T-helper 22 cell (primary cell): ENCODE measurements around the gene SMAD6.
"Not testable (repeated sequence)": the region's sequence is repeated elsewhere in the genome, so short reads cannot be mapped to it uniquely, and the experiment has no call there.

Source experiments
- DNase-seq: peaks from one replicate; pipeline ENCODE4 v3.0.0-alpha.2; 2020; ENCODE audit warnings: low read depth

The SMAD6 gene

GRCh38 chr15:66826507-66826906 lies 124.5 kb downstream of the SMAD6 start:
- no peak for DNase-seq

DNA sequence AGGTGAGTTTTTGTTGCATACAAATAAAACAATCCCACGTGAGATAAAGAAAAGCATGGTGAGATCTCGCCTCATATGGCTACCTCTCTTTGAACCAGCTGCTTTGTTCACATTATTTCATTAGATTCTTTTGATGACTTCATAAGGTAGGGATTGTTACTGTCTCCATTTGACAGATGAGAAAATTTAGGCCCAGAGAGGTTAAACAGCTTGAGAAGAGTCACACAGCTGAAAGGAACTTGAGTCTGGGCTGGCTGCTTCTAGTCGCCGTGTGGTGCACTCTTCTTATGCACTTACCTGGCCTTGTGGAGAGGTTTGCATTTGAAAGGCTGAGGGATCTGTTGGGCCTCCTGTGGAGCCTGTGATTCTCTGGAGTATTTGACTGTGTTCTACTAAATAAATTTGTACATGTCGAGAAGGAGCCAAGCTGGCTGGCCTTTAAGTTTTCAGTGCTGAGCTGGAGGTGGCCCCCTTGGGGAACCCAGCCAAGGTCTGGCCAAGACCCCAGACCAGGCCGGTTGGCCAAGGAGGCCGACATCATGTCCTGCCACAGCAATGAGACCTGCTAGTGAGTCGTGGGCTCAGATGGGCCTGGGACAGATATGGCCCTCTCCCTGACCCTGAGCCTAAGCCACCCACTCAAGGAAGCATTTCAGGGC lies 125.1 kb downstream of the SMAD6 start:
- no peak for DNase-seq

DNA sequence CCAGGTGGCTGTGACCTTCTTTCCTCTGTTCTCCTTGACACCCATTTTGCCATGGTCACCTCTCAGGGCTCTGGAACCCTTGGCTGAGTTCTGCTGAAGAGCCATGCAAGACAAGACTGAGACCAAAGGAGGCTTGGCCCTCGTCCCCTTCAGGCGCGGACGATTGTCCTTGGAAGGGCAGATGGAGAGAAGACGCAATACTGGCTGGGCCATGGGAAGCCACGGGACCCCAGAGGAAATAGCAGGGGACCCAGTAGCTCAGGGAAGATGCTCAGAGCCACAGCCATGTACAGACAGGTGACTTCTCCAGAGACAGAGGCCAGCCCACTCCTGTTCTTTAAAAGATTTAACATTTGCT lies 125.6 kb downstream of the SMAD6 start:
- DNase-seq: no peak

DNA sequence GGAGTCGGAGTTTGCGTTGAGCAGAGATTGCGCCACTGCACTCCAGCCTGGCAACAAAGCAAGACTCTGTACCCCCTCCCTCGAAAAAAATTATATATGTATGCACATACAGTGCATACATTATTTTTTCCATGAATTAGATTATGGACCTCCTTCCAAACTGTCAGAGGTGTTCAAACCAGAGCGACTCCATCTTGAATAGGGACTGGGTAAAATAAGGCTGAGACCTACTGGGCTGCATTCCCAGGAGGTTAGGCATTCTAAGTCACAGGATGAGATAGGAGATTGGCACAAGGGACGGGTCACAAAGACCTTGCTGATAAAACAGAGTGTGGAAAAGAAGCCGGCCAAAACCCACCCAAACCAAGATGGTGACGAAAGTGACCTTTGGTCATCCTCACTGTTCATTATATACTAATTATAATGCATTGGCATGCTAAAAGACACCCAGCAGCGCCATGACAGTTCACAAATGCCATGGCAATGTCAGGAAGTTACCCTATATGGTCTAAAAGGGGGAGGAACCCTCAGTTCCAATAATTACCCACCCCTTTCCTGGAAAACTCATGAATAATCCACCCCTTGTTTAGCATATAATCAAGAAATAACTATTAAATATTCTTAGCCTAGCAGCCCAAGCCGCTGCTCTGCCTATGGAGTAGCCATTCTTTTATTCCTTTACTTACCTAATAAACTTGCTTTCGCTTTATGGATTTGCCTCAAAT lies 126.9 kb downstream of the SMAD6 start:
- DNase-seq: not testable (repeated sequence)

- no peak for DNase-seq
These were observed 127.6 kb downstream of the SMAD6 start for GRCh38 chr15:66829551-66830121.

- no peak for DNase-seq
These were observed 128.3 kb downstream of the SMAD6 start for GRCh38 chr15:66830358-66830757.

DNA sequence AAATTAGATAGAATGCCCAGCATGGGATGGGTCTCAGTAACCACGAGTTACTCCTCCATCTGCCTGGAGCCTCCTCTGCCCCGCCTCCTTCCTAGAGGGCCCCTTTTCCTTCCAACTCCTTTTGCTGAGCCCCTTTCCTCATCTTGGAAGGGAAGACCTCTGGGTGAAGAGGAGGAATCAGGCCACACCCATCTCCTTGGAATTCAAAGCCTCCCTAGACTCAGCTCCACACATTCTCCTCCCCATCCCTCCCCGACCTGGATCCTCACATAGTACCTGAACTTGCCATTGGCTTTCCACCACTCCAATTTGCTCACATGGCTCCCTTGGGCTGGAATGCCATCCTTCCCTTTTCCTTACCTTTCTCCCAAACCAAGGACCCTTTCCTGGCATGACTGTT lies 128.8 kb downstream of the SMAD6 start:
- no peak for DNase-seq

DNA sequence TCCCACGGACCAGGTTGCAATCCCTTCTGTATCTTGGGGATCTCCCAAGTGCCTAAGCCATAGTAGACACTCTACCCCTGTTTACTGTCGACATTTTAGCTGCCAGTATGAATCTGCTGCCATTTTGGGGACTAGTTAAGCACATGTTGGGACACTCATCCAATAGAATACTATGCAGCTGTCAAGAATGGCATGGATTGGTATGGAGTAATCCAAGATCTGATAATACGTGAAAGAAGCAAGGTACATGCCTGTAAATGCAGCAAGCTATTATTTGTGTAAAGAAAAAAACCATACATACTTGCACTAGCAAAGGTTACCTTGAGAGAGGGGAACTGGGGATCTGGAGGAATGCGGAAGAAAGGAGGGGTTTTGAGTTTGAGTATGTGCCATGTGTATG lies 129.3 kb downstream of the SMAD6 start:
- DNase-seq: no peak

DNA sequence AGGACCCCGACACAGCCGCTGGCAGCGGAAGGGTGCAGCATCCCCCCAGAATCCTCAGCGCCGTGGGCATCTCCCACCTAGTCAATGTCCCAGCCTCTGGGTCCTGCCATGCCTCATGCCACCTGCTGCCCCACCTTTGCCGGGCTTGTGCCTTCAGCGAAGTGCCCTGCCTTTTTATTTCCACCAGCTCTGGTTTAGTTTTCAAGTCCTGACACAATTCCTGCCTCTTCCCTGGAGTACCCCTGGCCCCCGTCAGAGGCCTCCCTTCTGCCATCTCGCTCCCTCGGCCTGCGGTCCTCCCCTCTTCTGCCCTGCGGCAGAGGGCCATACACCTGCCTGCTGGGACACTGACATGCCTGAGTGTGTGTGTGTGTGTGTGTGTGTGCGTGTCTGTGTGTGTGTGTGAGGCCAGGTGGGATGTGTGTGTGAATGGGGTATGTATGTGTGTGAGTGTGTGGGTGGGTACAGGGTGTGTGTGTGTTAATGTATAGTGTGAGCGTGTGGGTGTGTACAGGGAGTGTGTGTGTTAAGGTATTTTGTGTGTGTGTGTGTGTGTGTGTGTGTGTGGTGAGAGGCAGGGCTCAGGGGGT lies 129.9 kb downstream of the SMAD6 start:
- DNase-seq: no peak
